22Rv1 (cell line): ENCODE results near the gene MRPL33.

ENCODE experiments used
- CTCF ChIP-seq: fragments of 450-650 bp; IDR thresholded peaks from 2 replicates; pipeline ENCODE4 v1.5.1; 2017; ENCODE audit warnings: mild to moderate bottlenecking
- ZFX ChIP-seq: fragments of 450-650 bp; IDR thresholded peaks from 2 replicates; pipeline ENCODE4 v1.6.1; 2017; ENCODE audit warnings: antibody characterized with exemption, borderline replicate concordance

GRCh38 chr2:27736890-27737204 lies 34.7 kb upstream of the MRPL33 start:
- no peak for TF ChIP-seq CTCF
- TF ChIP-seq ZFX, result no peak
